IMR-90 (cell line): ENCODE data around the gene TRIM63. TPM values are rescaled to one million over a fixed set of nuclear protein-coding genes. Genes with fewer than 3 reads are reported as not detected.

ENCODE experiments used
- ATAC-seq: fragments of 200-7000 bp; cut with Tn5 transposase; 2 replicates; pipeline ENCODE4 v1.9.1; 2020; ENCODE audit warnings: low read depth, mild to moderate bottlenecking, moderate library complexity
- BruUV-seq: library from RNA; stranded (reverse); fragments of 400-500 nt; replicated peaks from 2 replicates; lab custom pipeline; 2021; lab: Mats Ljungman, UMichigan
- CTCF ChIA-PET: fragments of 300-600 bp; formaldehyde crosslinking; extraction: SDS; loops from one replicate; lab custom pipeline; 2021; ENCODE audit warnings: antibody characterized with exemption; lab: Yijun Ruan, JAX
- POLR2A ChIA-PET: fragments of 300-600 bp; sonication (Branson Sonifier 250); formaldehyde crosslinking; loops from one replicate; lab custom pipeline; 2022; ENCODE audit warnings: antibody characterized with exemption; ENCODE audit not compliant: unreplicated experiment; lab: Charles Lee
- DNase-seq: peaks from one replicate; pipeline ENCODE4 v3.0.0; 2013
- H2AFZ ChIP-seq: replicated peaks from 2 replicates; pipeline ENCODE3; 2013; ENCODE audit warnings: low read length, mild to moderate bottlenecking; ENCODE audit not compliant: poor library complexity
- H2AK5ac ChIP-seq: 2 replicates; pipeline ENCODE4 v1.6.1; 2013; ENCODE audit warnings: low read depth, low read length, inconsistent platforms
- H2AK9ac ChIP-seq: replicated peaks from 2 replicates; pipeline ENCODE3; 2013; ENCODE audit warnings: mild to moderate bottlenecking, low read depth, low read length, moderate library complexity; ENCODE audit not compliant: poor library complexity
- H2BK120ac ChIP-seq: 2 replicates; pipeline ENCODE4 v1.6.1; 2013; ENCODE audit warnings: low read depth, low read length, inconsistent platforms
- H2BK15ac ChIP-seq: 3 replicates; pipeline ENCODE4 v1.6.1; 2013; ENCODE audit warnings: low read depth, low read length, inconsistent platforms
- H2BK20ac ChIP-seq: 2 replicates; pipeline ENCODE4 v1.6.1; 2013; ENCODE audit warnings: low read depth, mild to moderate bottlenecking, inconsistent platforms, low read length, moderate library complexity
- H2BK5ac ChIP-seq: 2 replicates; pipeline ENCODE4 v1.6.1; 2013; ENCODE audit warnings: mild to moderate bottlenecking, low read depth, low read length, inconsistent platforms; ENCODE audit not compliant: poor library complexity, severe bottlenecking
- H3K14ac ChIP-seq: replicated peaks from 2 replicates; pipeline ENCODE4 v1.6.1; 2013; ENCODE audit warnings: low read depth, low read length, inconsistent platforms
- H3K18ac ChIP-seq: 2 replicates; pipeline ENCODE4 v1.6.1; 2013; ENCODE audit warnings: low read depth, low read length, control low read depth
- H3K23ac ChIP-seq: 2 replicates; pipeline ENCODE4 v1.6.1; 2013; ENCODE audit warnings: low read depth, low read length, inconsistent platforms
- H3K27ac ChIP-seq: 2 replicates; pipeline ENCODE4 v1.5.1; 2013; ENCODE audit warnings: mild to moderate bottlenecking, control low read depth, low read length; ENCODE audit not compliant: insufficient read depth
- H3K27me3 ChIP-seq: 2 replicates; pipeline ENCODE4 v1.6.1; 2013; ENCODE audit warnings: low read length; ENCODE audit not compliant: control insufficient read depth, insufficient read depth
- H3K36me3 ChIP-seq: 2 replicates; pipeline ENCODE4 v1.6.1; 2013; ENCODE audit warnings: low read length, mixed read lengths; ENCODE audit not compliant: control insufficient read depth, insufficient read depth
- H3K4ac ChIP-seq: 2 replicates; pipeline ENCODE4 v1.6.1; 2013; ENCODE audit warnings: low read depth, low read length, inconsistent platforms
- H3K4me1 ChIP-seq: 2 replicates; pipeline ENCODE4 v1.6.1; 2013; ENCODE audit warnings: low read length, mixed read lengths; ENCODE audit not compliant: control insufficient read depth, insufficient read depth
- H3K4me2 ChIP-seq: 2 replicates; pipeline ENCODE4 v1.6.1; 2013; ENCODE audit warnings: low read depth, mild to moderate bottlenecking, control low read depth, low read length, moderate library complexity
- H3K4me3 ChIP-seq: 2 replicates; pipeline ENCODE4 v1.5.1; 2013; ENCODE audit warnings: low read depth, mild to moderate bottlenecking, control low read depth, low read length, moderate library complexity; ENCODE audit not compliant: insufficient read depth
- H3K56ac ChIP-seq: 2 replicates; pipeline ENCODE4 v1.6.1; 2013; ENCODE audit warnings: low read length, inconsistent platforms; ENCODE audit not compliant: insufficient read depth; ENCODE audit errors: extremely low read depth
- H3K79me1 ChIP-seq, 2 experiments: 2 replicates each; pipeline ENCODE4 v1.6.1; 2013; ENCODE audit warnings: low read length in 2 of 2, inconsistent platforms in 1 of 2, low read depth in 1 of 2
- H3K9ac ChIP-seq: 2 replicates; pipeline ENCODE4 v1.6.1; 2013; ENCODE audit warnings: low read depth, low read length, control low read depth
- H3K9me1 ChIP-seq: 2 replicates; pipeline ENCODE4 v1.6.1; 2013; ENCODE audit warnings: low read length, inconsistent platforms; ENCODE audit not compliant: insufficient read depth
- H3K9me3 ChIP-seq: 2 replicates; pipeline ENCODE4 v1.6.1; 2013; ENCODE audit warnings: low read length; ENCODE audit not compliant: control insufficient read depth, insufficient read depth
- H4K20me1 ChIP-seq: 2 replicates; pipeline ENCODE4 v1.6.1; 2013; ENCODE audit warnings: low read length, inconsistent platforms; ENCODE audit not compliant: insufficient read depth
- H4K5ac ChIP-seq: 2 replicates; pipeline ENCODE4 v1.6.1; 2013; ENCODE audit warnings: mild to moderate bottlenecking, low read depth, low read length, control low read depth
- H4K8ac ChIP-seq, 2 experiments: 2 replicates each; pipeline ENCODE4 v1.6.1; 2013; ENCODE audit warnings: low read depth in 2 of 2, low read length in 2 of 2, control low read depth in 1 of 2, inconsistent platforms in 1 of 2
- H4K91ac ChIP-seq: 2 replicates; pipeline ENCODE4 v1.6.1; 2013; ENCODE audit warnings: low read depth, low read length, inconsistent platforms; ENCODE audit not compliant: insufficient read depth
- BHLHE40 ChIP-seq: fragments of 150-350 bp; IDR thresholded peaks from 2 replicates; pipeline ENCODE4 v1.6.1; 2016; ENCODE audit warnings: mild to moderate bottlenecking, low read depth, low read length
- ELK1 ChIP-seq: fragments of 150-350 bp; IDR thresholded peaks from 2 replicates; pipeline ENCODE4 v1.6.1; 2016; ENCODE audit warnings: low read depth, mild to moderate bottlenecking, low read length, moderate library complexity, borderline replicate concordance
- FOS ChIP-seq: fragments of 150-350 bp; IDR thresholded peaks from 2 replicates; pipeline ENCODE4 v1.6.1; 2016; ENCODE audit warnings: low read depth, low read length
- MXI1 ChIP-seq: IDR thresholded peaks from 2 replicates; pipeline ENCODE4 v1.6.1; 2012; ENCODE audit warnings: low read depth, mild to moderate bottlenecking, low read length, moderate library complexity, borderline replicate concordance
- POLR2A ChIP-seq: IDR thresholded peaks from 2 replicates; pipeline ENCODE4 v1.6.1; 2012; ENCODE audit warnings: mild to moderate bottlenecking, low read depth, low read length
- RAD21 ChIP-seq: IDR thresholded peaks from 2 replicates; pipeline ENCODE4 v1.6.1; 2012; ENCODE audit warnings: low read length, improper control_type of control experiment
- RFX5 ChIP-seq: IDR thresholded peaks from 2 replicates; pipeline ENCODE4 v1.8.0; 2012; ENCODE audit warnings: low read depth, mild to moderate bottlenecking, low read length, moderate library complexity
- SMC3 ChIP-seq: fragments of 150-350 bp; IDR thresholded peaks from 2 replicates; pipeline ENCODE4 v1.6.1; 2016; ENCODE audit warnings: low read depth, mild to moderate bottlenecking, antibody characterized with exemption, low read length, moderate library complexity
- WGBS, 2 experiments: methylation state at CpG; one replicate each; pipeline versions ENCODE4 v1.1.5 to v1.1.7; 2013; ENCODE audit warnings: missing lambda C conversion rate in 2 of 2; ENCODE audit not compliant: insufficient read length in 1 of 2; ENCODE audit errors: extremely low coverage in 2 of 2; 5-methylcytosine and 5-hydroxymethylcytosine counted together
- dilution Hi-C: fragments of 300-500 bp; cut with HindIII; formaldehyde crosslinking; loops from one replicate; pipeline ENCODE4 v1.14.3; 2018; ENCODE audit warnings: low sequenced_read_pairs; ENCODE audit not compliant: unreplicated experiment
- in situ Hi-C: fragments of 300-500 bp; cut with MboI; formaldehyde crosslinking; loops from 3 replicates; pipeline ENCODE4 v1.14.3; 2019; ENCODE audit warnings: low sequenced_read_pairs, inconsistent platforms, mixed read lengths
- intact Hi-C: fragments of 100-400 bp; cut with micrococcal nuclease; formaldehyde crosslinking; loops from 2 replicates; pipeline ENCODE4 v1.10.0; 2022
- polyA plus RNA-seq, 3 experiments: library from polyadenylated mRNA; depleted of rRNA; stranded (reverse); fragments of >200 nt; gene quantifications; 2 replicates each; pipeline ENCODE4 v1.2.3, GENCODE V29; 2012; ENCODE audit warnings: low replicate concordance in 1 of 3
- total RNA-seq: library from RNA; depleted of rRNA; stranded (reverse); fragments of >200 nt; gene quantifications from 2 replicates; pipeline ENCODE4 v1.2.3, GENCODE V29; 2012

The TRIM63 gene
- total and polyA plus RNA-seq, 2 of the 4 experiments (the other 2 are of a cell fraction) = not detected

- no peaks in the 10 kb centered on the region for H3K4me1 ChIP-seq
- no peak overlapping the region for H2AFZ ChIP-seq
- no peak overlapping the region for H4K8ac ChIP-seq
- H3K9me1 ChIP-seq = no peaks in the 10 kb centered on the region
- H3K23ac ChIP-seq = no peak overlapping the region
- no peaks in the 10 kb centered on the region for H3K36me3 ChIP-seq
- H2BK5ac ChIP-seq = no peak overlapping the region
- H3K27ac ChIP-seq = no peak overlapping the region
- POLR2A ChIA-PET = no interaction called here
- no peak overlapping the region for H4K5ac ChIP-seq
- ATAC-seq (no peak), DNase-seq (no peak)
- 32% methylated on average over 17 of the region's 29 CpGs; no CpG with 5 or more reads in 1 of the 2 experiments for WGBS, 2 experiments
- no peaks in the 10 kb centered on the region for H4K20me1 ChIP-seq
- no peak for TF ChIP-seq POLR2A
- no peak for TF ChIP-seq FOS
- TF ChIP-seq SMC3 = no peak
- TF ChIP-seq ELK1 = no peak
- TF ChIP-seq BHLHE40 = no peak
- TF ChIP-seq RFX5 = no peak
- TF ChIP-seq MXI1 = no peak
- no peak for TF ChIP-seq RAD21
- H3K56ac ChIP-seq = no peak overlapping the region
- CTCF ChIA-PET = interaction anchor here (1.0 kb wide), 1 partner anchor 9 kb away, joined by 4 read pairs; no protein-coding TSS in a partner anchor
- H2AK5ac ChIP-seq = no peak overlapping the region
- no peak overlapping the region for H3K18ac ChIP-seq
- no peak overlapping the region for H3K4me2 ChIP-seq
- H3K9me3 ChIP-seq = no peaks in the 10 kb centered on the region
- no peak overlapping the region for H3K14ac ChIP-seq
- no peak overlapping the region for H2BK120ac ChIP-seq
- dilution Hi-C loops (no loop called here), intact Hi-C loops (no loop called here), in situ Hi-C loops (loop anchor here (5.0 kb wide), 2 partner anchors 52 to 102 kb away; no protein-coding TSS in a partner anchor)
- H3K4ac ChIP-seq = no peak overlapping the region
- H3K79me1 ChIP-seq = no peaks in the 10 kb centered on the region
- no TSS peak for BruUV-seq
- peaks cover 84% of the 10 kb centered on the region for H3K27me3 ChIP-seq
- no peak overlapping the region for H2BK15ac ChIP-seq
- H4K91ac ChIP-seq = no peak overlapping the region
- no peak overlapping the region for H3K4me3 ChIP-seq
- H3K9ac ChIP-seq = no peak overlapping the region
- no peak overlapping the region for H2AK9ac ChIP-seq
- no peak overlapping the region for H2BK20ac ChIP-seq
Observed at GRCh38 chr1:26044971-26045721, 22.3 kb downstream of the TRIM63 start.
